ENCODE measurements around the gene ECSIT. TPM values are rescaled to one million over a fixed set of nuclear protein-coding genes. Genes with fewer than 3 reads are reported as not detected.

Gene ECSIT
- total RNA-seq, 1 experiment from 2014 or later: 52.8 TPM

- Histone ChIP-seq H3K9me2 (ENCODE audit: insufficient read depth) (no peaks in the 10 kb centered on the region), H3K4me1 (ENCODE audit: control insufficient read depth in 1 of 2, insufficient read depth in 2 of 2, low read length in 2 of 2) (peaks cover 0 to 9% of the 10 kb centered on the region in 2 experiments; a peak in 3 of 4 replicates), H3K9ac (ENCODE audit: low read length) (no peak overlapping the region), H2AFZ (ENCODE audit: low read depth, low read length, poor library complexity, severe bottlenecking) (no peak overlapping the region), H3K79me2 (ENCODE audit: insufficient read depth, low read length) (peaks cover 9% of the 10 kb centered on the region; the same call in 1 of the 2 replicates), H3K27me3 (ENCODE audit: insufficient read depth, low read length) (no peaks in the 10 kb centered on the region), H3K36me3 (ENCODE audit: control insufficient read depth in 1 of 2, insufficient read depth in 2 of 2, low read length in 2 of 2) (peaks cover 9 to 11% of the 10 kb centered on the region in 2 experiments; a peak in 3 of 4 replicates), H4K20me1 (ENCODE audit: insufficient read depth) (no peaks in the 10 kb centered on the region), H3K4me2 (ENCODE audit: low read length) (no peak overlapping the region), H3K27ac (ENCODE audit: low read depth, low read length) (no peak overlapping the region), H3K4me3 (replicated peaks in 1 of 2; ENCODE audit: low read depth in 1 of 2, low read length in 2 of 2) (no peak overlapping the region), H3K9me3 (ENCODE audit: control insufficient read depth in 1 of 2, insufficient read depth in 1 of 2, low read depth in 1 of 2, low read length in 2 of 2) (no peaks in the 10 kb centered on the region)
- no TSS peak for BruUV-seq (replicated peaks)
- ATAC-seq: no peak
- no peak for DNase-seq (ENCODE audit: low read depth, low spot score)
- TF ChIP-seq POLR2AphosphoS5 (IDR thresholded peaks at IDR 0.05; ENCODE audit: low read depth, low read length) (no peak), SRF (IDR thresholded peaks at IDR 0.05; ENCODE audit: low read depth) (no peak), FOSL1 (IDR thresholded peaks at IDR 0.05; ENCODE audit: low read depth) (no peak), EGR1 (IDR thresholded peaks at IDR 0.05; ENCODE audit: low read depth) (no peak), CBX3 (IDR thresholded peaks at IDR 0.05; ENCODE audit: low read depth) (no peak)
- TF ChIP-seq, protein P1, sequence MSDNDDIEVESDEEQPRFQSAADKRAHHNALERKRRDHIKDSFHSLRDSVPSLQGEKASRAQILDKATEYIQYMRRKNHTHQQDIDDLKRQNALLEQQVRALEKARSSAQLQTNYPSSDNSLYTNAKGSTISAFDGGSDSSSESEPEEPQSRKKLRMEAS (IDR thresholded peaks at IDR 0.05): no peak
- intact Hi-C loops (cut with micrococcal nuclease): no loop called here
- ChIA-PET POLR2A (no interaction called here), RAD21 (ENCODE audit: low non-redundant PET in 1 of 2, low total read pairs in 2 of 2, uncharacterized antibody in 2 of 2, unreplicated experiment in 2 of 2) (interaction anchor here in 1 of 2 experiments (0.7 kb wide), 1 partner anchor 20 kb away, joined by 6 read pairs; no protein-coding TSS in a partner anchor), CTCF (no interaction called here)
Observed at GRCh38 chr19:11550265-11550664, 21.3 kb upstream of the ECSIT start.

- Histone ChIP-seq H2AFZ (ENCODE audit: low read depth, low read length, poor library complexity, severe bottlenecking) (no peak overlapping the region), H3K9me3 (ENCODE audit: control insufficient read depth in 1 of 2, insufficient read depth in 1 of 2, low read depth in 1 of 2, low read length in 2 of 2) (no peaks in the 10 kb centered on the region), H3K9ac (ENCODE audit: low read length) (no peak overlapping the region), H3K79me2 (ENCODE audit: insufficient read depth, low read length) (peaks cover 4% of the 10 kb centered on the region; the same call in 1 of the 2 replicates), H3K27me3 (ENCODE audit: insufficient read depth, low read length) (no peaks in the 10 kb centered on the region), H4K20me1 (ENCODE audit: insufficient read depth) (no peaks in the 10 kb centered on the region), H3K27ac (ENCODE audit: low read depth, low read length) (no peak overlapping the region), H3K4me1 (ENCODE audit: control insufficient read depth in 1 of 2, insufficient read depth in 2 of 2, low read length in 2 of 2) (peaks cover 0 to 12% of the 10 kb centered on the region in 2 experiments; a peak in 3 of 4 replicates), H3K4me2 (ENCODE audit: low read length) (no peak overlapping the region), H3K4me3 (replicated peaks in 1 of 2; ENCODE audit: low read depth in 1 of 2, low read length in 2 of 2) (no peak overlapping the region), H3K9me2 (ENCODE audit: insufficient read depth) (no peaks in the 10 kb centered on the region), H3K36me3 (ENCODE audit: control insufficient read depth in 1 of 2, insufficient read depth in 2 of 2, low read length in 2 of 2) (peaks cover 5 to 9% of the 10 kb centered on the region in 2 experiments; a peak in 3 of 4 replicates)
- ChIA-PET RAD21 (ENCODE audit: low non-redundant PET in 1 of 2, low total read pairs in 2 of 2, uncharacterized antibody in 2 of 2, unreplicated experiment in 2 of 2) (no interaction called here), POLR2A (no interaction called here), CTCF (no interaction called here)
- BruUV-seq (replicated peaks): no TSS peak
- intact Hi-C loops (cut with micrococcal nuclease): no loop called here
- ATAC-seq: no peak
- no peak for DNase-seq (ENCODE audit: low read depth, low spot score)
- no peak for TF ChIP-seq ZFX (IDR thresholded peaks at IDR 0.05)
- TF ChIP-seq CEBPB (IDR thresholded peaks at IDR 0.05; ENCODE audit: low read depth): no peak
- TF ChIP-seq ELF1 (IDR thresholded peaks at IDR 0.05; ENCODE audit: borderline replicate concordance, low read depth): no peak
- no peak for TF ChIP-seq POLR2AphosphoS5 (IDR thresholded peaks at IDR 0.05; ENCODE audit: low read depth, low read length)
- no peak for TF ChIP-seq POLR2A (IDR thresholded peaks at IDR 0.05; ENCODE audit: borderline replicate concordance, extremely low read depth, insufficient read depth, insufficient read length)
- TF ChIP-seq EZH2 (IDR thresholded peaks at IDR 0.05): no peak
- TF ChIP-seq SP1 (IDR thresholded peaks at IDR 0.05; ENCODE audit: low read depth): no peak
- TF ChIP-seq YY1 (IDR thresholded peaks at IDR 0.05; ENCODE audit: extremely low read depth, insufficient replicate concordance, low read depth, low read length): no peak
- TF ChIP-seq TCF7L2 (IDR thresholded peaks at IDR 0.05; ENCODE audit: borderline replicate concordance, extremely low read depth, insufficient read depth, insufficient read length): no peak
- TF ChIP-seq, protein P1 (IDR thresholded peaks at IDR 0.05): no peak
- TF ChIP-seq EZH2phosphoT487 (IDR thresholded peaks at IDR 0.05; ENCODE audit: borderline replicate concordance): no peak
- no peak for TF ChIP-seq REST (IDR thresholded peaks at IDR 0.05; ENCODE audit: low read depth)
- TF ChIP-seq FOSL1 (IDR thresholded peaks at IDR 0.05; ENCODE audit: low read depth): no peak
- TF ChIP-seq SRF (IDR thresholded peaks at IDR 0.05; ENCODE audit: low read depth): no peak
- no peak for TF ChIP-seq RAD21 (IDR thresholded peaks at IDR 0.05; ENCODE audit: low read depth)
- TF ChIP-seq JUND (IDR thresholded peaks at IDR 0.05): no peak
Observed at GRCh38 chr19:11549386-11549953, 20.5 kb upstream of the ECSIT start.
